Ovary (tissue), 9 donors: ENCODE data around the gene ALKBH3. TPM values are rescaled to one million over a fixed set of nuclear protein-coding genes. Genes with fewer than 3 reads are reported as not detected.
A peak's percentile ranks its signal among the peaks of the same experiment; 100 is the strongest.

Experiments
- DNase-seq, 5 donors: peaks; one replicate each; pipeline ENCODE4 v3.0.0-alpha.2; 2019 to 2020
- H3K27ac ChIP-seq, 2 donors: fragments of 200-600 bp; one replicate each; pipeline versions ENCODE4 v1.5.1 to v1.8.0; 2019 to 2022
- H3K27me3 ChIP-seq: fragments of 200-600 bp; one replicate; pipeline ENCODE4 v1.8.0; 2022
- H3K36me3 ChIP-seq: fragments of 200-600 bp; sonication (generic); one replicate; pipeline ENCODE4 v1.5.1; 2019
- H3K4me1 ChIP-seq: one replicate; pipeline ENCODE4 v1.8.1; 2013; ENCODE audit warnings: mild to moderate bottlenecking, moderate library complexity; ENCODE audit not compliant: insufficient read depth
- H3K4me3 ChIP-seq: fragments of 200-600 bp; sonication (generic); one replicate; pipeline ENCODE4 v1.5.1; 2017
- H3K9me3 ChIP-seq, 2 donors: fragments of 200-600 bp in 1 of 2; sonication (generic) in 1 of 2; one replicate each; pipeline versions ENCODE4 v1.5.1 to v1.8.1; 2013 to 2019; ENCODE audit warnings: mild to moderate bottlenecking in 1 of 2, moderate library complexity in 1 of 2
- CTCF ChIP-seq, 3 donors: fragments of 450-650 bp in 2 of 3; fragments of 200-600 bp in 1 of 3; IDR thresholded peaks; one replicate each; pipeline versions ENCODE4 v1.5.1 to v1.8.0; 2016 to 2022; ENCODE audit warnings: antibody characterized with exemption in 3 of 3, mild to moderate bottlenecking in 1 of 3
- EP300 ChIP-seq: sonication (generic); formaldehyde crosslinking; IDR thresholded peaks from one replicate; pipeline ENCODE4 v1.6.1; 2017; ENCODE audit warnings: antibody characterized with exemption
- POLR2A ChIP-seq: fragments of 450-650 bp; IDR thresholded peaks from one replicate; pipeline ENCODE4 v1.6.1; 2017; ENCODE audit warnings: antibody characterized with exemption, mild to moderate bottlenecking, moderate library complexity
- WGBS, 3 donors: extraction: QIAGEN DNeasy Blood & Tissue Kit in 1 of 3; methylation state at CpG; one replicate each; pipeline versions ENCODE4 v1.1.5 to v1.1.7; 2013 to 2017; 5-methylcytosine and 5-hydroxymethylcytosine counted together
- intact Hi-C, 4 donors: fragments of 100-400 bp; cut with DNase I; formaldehyde crosslinking; loops; one replicate each; pipeline versions ENCODE4 v1.11.0 to v1.15.1; 2022 to 2023
- polyA plus RNA-seq, 2 donors: library from polyadenylated mRNA; stranded (reverse); fragments of 200-250 nt in 1 of 2; fragments of 350-450 nt in 1 of 2; fragmentation: Illumina TruSeq in 1 of 2; extraction: RNeasy Lipid Tissue Mini Kit (QIAGEN cat#74804) in 1 of 2; gene quantifications; one replicate each; pipeline ENCODE4 v1.2.3, GENCODE V29; 2013 to 2014
- total RNA-seq, 7 donors: library from RNA; depleted of rRNA in 2 of 7; stranded (reverse); fragments of >200 nt in 2 of 7; fragmentation: NEBNext Ultra II Directional in 3 of 7; extraction: Animal tissue kit (Norgen Biotek cat#: 25700) in 3 of 7; gene quantifications; one replicate each; pipeline versions ENCODE4 v1.1.0 to v1.2.4, GENCODE V29; 2016 to 2023
- donor health status: DM: no; HTN: no; CAD: no; lungs with moderate emphysema.
- donor health status: DM: no; HTN: no; CAD: no.
- donor health status: Bipolar disorder and iron deficiency.
- donor health status: DM: yes; HTN: yes; CAD: no.
- donor health status: DM: no; HTN: no; CAD: no.
- donor health status: DM: yes; HTN: yes; CAD: no.

Gene ALKBH3
- total and polyA plus RNA-seq, 9 donors, result 25.4 to 53.5 (median 32.2) TPM

- intact Hi-C loops, result no loop called here
- no peaks in the 10 kb centered on the region for H3K36me3 ChIP-seq
- H3K4me1 ChIP-seq, result peaks cover 46% of the 10 kb centered on the region
- 55 to 71% (median 58%) methylated on average over 4 of the region's 4 CpGs for WGBS, 3 donors
- TF ChIP-seq POLR2A (no peak), EP300 (no peak), CTCF (IDR thresholded peaks at IDR 0.05) (no peak)
- H3K27ac ChIP-seq, result peak overlapping the region; percentile 65 to 70
- H3K9me3 ChIP-seq, result no peaks in the 10 kb centered on the region
- peak in 1 of 5 donors; percentile 55 for DNase-seq
- no peaks in the 10 kb centered on the region for H3K27me3 ChIP-seq
- no peak overlapping the region for H3K4me3 ChIP-seq
Observed at GRCh38 chr11:43928721-43929120, 48.1 kb downstream of the ALKBH3 start.

- Histone ChIP-seq H3K4me3 (no peak overlapping the region), H3K4me1 (peaks cover 41% of the 10 kb centered on the region), H3K9me3 (no peaks in the 10 kb centered on the region), H3K36me3 (no peaks in the 10 kb centered on the region), H3K27me3 (no peaks in the 10 kb centered on the region), H3K27ac (no peak overlapping the region)
- 59 to 69% (median 67%) methylated on average over 10 of the region's 10 CpGs for WGBS, 3 donors
- intact Hi-C loops, result no loop called here
- TF ChIP-seq EP300 (no peak), POLR2A (no peak), CTCF (IDR thresholded peaks at IDR 0.05) (no peak)
- no peak for DNase-seq
Observed at GRCh38 chr11:43930868-43931716, 50.5 kb downstream of the ALKBH3 start.

- H3K4me1 ChIP-seq, result peaks cover 39% of the 10 kb centered on the region
- TF ChIP-seq POLR2A, result no peak
- peak; percentile 26 to 43 (median 27) for TF ChIP-seq CTCF (IDR thresholded peaks at IDR 0.05)
- WGBS, 3 donors, result 45 to 59% (median 47%) methylated on average over 4 of the region's 4 CpGs
Observed at GRCh38 chr11:43931717-43932039, 51.0 kb downstream of the ALKBH3 start.

GRCh38 chr11:43933226-43933607 lies 52.6 kb downstream of the ALKBH3 start:
- intact Hi-C loops, result no loop called here
- Histone ChIP-seq H3K4me1 (peaks cover 38% of the 10 kb centered on the region), H3K9me3 (no peaks in the 10 kb centered on the region), H3K27me3 (no peaks in the 10 kb centered on the region), H3K36me3 (no peaks in the 10 kb centered on the region), H3K27ac (peak overlapping the region in 1 of 2 donors; percentile 42), H3K4me3 (no peak overlapping the region)
- no peak for TF ChIP-seq EP300
- TF ChIP-seq CTCF (IDR thresholded peaks at IDR 0.05), result no peak
- no peak for TF ChIP-seq POLR2A
- no peak for DNase-seq
- WGBS, 3 donors, result 16 to 50% (median 23%) methylated on average over 1 of the region's 1 CpG

More at GRCh38 chr11:43931717-43932039, 51.0 kb downstream of the ALKBH3 start:
- DNase-seq, result no peak
- Histone ChIP-seq H3K27ac (no peak overlapping the region), H3K4me3 (no peak overlapping the region), H3K27me3 (no peaks in the 10 kb centered on the region), H3K9me3 (no peaks in the 10 kb centered on the region), H3K36me3 (no peaks in the 10 kb centered on the region)
- intact Hi-C loops, result no loop called here
